Measurements from ENCODE around the gene ENTREP1.
"Not testable (repeated sequence)": the region's sequence is repeated elsewhere in the genome, so short reads cannot be mapped to it uniquely, and the experiment has no call there.

ENTREP1 gene

GRCh38 chr9:69397384-69398214, 72.6 kb downstream of the ENTREP1 start:
- in situ Hi-C loops (cut with HindIII; ENCODE audit: low sequenced_read_pairs): no loop called here

DNA sequence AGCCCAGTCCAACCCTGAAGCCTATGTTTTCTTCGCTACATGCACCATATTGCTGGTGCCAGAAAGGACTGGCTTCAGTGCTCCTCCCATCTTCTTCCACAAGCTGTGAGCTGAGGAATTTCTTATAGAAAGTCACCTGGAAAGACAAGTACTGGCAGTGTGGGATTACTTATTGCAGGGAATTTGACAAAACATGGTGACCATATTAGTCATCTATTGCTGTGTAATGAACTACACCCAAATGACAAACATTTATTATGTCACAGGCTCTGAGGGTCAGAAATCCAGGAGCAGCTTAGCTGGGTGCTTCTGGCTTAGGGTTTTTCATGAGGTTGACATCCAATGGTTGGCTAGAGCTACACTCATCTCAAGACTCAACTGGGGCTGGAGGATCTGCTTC, 75.5 kb downstream of the ENTREP1 start:
- in situ Hi-C loops (cut with HindIII; ENCODE audit: low sequenced_read_pairs): no loop called here

GRCh38 chr9:69409936-69410335, 84.9 kb downstream of the ENTREP1 start:
- in situ Hi-C loops (cut with HindIII; ENCODE audit: low sequenced_read_pairs): not testable (repeated sequence)

- in situ Hi-C loops (cut with HindIII; ENCODE audit: low sequenced_read_pairs): no loop called here
Observed at GRCh38 chr9:69411246-69411645, 86.2 kb downstream of the ENTREP1 start.

DNA sequence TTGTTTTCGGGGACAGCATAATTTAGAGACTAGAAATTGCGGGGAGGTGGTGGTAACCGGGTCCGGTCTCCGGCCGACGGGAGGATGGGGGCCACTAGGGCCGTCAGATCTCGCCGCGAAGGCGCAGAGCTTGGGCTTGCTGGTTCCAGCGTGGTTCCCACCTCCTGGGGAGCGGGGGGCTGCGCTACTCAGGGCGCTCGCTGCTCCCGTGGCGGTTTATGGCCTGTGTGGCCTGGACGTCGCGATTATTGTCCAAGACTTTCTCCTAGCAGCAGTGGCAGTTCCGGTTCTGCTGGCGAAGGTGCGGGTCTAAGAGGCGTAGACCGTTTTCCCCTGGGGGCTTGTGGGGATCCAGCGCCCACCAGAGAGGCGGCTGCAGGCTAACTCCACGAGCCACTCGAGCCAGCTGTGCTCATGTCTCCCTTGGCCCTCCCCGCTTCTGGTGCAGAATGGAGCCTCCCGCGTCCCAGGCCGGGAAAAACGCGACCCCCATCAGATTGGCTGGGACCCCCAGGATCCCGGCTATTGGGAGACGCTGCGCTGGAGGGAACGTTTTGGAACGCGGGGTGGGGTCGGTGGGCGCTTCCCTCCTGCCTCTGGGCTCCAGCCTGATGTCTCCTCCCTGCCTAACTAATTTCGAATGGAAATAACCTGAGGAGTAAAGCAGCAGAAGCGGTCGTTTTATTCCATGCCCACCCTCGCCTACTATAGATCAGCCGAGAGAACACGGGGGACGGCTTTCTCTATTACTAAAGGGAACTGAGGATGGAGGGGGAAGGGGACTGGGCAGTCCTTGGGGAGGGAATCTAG, 87.1 kb downstream of the ENTREP1 start:
- in situ Hi-C loops (cut with HindIII; ENCODE audit: low sequenced_read_pairs): no loop called here

DNA sequence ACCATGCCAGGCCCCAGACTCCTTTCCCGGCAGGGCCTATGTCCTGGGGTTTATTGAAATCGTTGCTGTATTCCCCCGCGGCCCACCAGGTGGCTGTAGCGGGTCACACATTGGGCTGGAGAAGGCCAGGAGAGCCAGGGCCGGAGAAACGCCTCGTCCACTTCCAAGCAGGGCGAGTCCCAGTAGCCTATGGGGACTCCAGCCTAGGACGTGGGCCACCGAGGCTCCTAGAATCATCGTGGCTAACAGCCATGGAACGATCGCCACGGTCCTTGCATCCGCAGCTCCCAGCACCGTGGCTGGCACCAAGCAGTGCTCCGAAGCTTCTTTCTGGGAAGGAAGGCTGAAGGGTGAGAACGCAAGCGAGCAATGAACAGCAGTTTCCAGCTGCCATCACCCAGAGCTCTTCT, 87.7 kb downstream of the ENTREP1 start:
- in situ Hi-C loops (cut with HindIII; ENCODE audit: low sequenced_read_pairs): no loop called here

DNA sequence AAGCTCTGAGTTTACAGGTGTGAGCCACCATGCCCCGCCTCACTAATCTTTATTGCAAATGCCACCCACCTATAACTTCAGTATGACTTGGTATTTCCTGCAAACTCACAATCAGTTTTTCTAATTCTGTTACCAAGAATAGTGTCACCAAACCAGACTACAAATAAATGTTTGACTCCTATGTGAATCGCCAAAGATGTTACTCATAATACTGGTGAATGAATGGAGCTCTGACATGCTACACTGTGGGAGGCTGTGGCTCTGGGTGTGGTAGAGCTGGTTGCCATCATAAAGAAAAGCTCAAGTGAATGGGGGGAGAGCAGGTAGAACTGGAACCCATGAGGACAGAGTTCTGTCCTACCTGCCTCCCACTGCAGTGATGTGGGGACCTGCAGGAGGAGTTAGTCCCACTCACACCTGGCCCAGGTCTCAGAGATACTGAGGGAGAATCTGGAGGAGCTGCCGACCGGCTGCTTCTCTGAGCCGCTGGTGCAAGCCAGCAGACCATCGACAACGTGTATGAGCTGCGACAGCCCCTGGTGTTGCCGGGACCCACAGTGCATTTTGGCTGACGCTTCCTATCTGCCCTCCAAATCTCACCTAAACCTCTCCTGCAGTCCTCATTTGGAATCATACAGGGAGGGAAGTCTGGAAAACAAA, 95.7 kb downstream of the ENTREP1 start:
- in situ Hi-C loops (cut with HindIII; ENCODE audit: low sequenced_read_pairs): loop anchor here (5.0 to 10.0 kb wide), 2 partner anchors 147 to 494 kb away; no protein-coding TSS in a partner anchor

GRCh38 chr9:69421908-69422801, 97.1 kb downstream of the ENTREP1 start:
- in situ Hi-C loops (cut with HindIII; ENCODE audit: low sequenced_read_pairs): loop anchor here (5.0 to 10.0 kb wide), 2 partner anchors 145 to 493 kb away; no protein-coding TSS in a partner anchor

- in situ Hi-C loops (cut with HindIII; ENCODE audit: low sequenced_read_pairs): loop anchor here (10.0 kb wide), 1 partner anchor 490 kb away; no protein-coding TSS in a partner anchor
Observed at GRCh38 chr9:69425136-69425801, 100.3 kb downstream of the ENTREP1 start.

GRCh38 chr9:69427286-69427685, 102.3 kb downstream of the ENTREP1 start:
- in situ Hi-C loops (cut with HindIII; ENCODE audit: low sequenced_read_pairs): loop anchor here (10.0 kb wide), 1 partner anchor 488 kb away; no protein-coding TSS in a partner anchor

DNA sequence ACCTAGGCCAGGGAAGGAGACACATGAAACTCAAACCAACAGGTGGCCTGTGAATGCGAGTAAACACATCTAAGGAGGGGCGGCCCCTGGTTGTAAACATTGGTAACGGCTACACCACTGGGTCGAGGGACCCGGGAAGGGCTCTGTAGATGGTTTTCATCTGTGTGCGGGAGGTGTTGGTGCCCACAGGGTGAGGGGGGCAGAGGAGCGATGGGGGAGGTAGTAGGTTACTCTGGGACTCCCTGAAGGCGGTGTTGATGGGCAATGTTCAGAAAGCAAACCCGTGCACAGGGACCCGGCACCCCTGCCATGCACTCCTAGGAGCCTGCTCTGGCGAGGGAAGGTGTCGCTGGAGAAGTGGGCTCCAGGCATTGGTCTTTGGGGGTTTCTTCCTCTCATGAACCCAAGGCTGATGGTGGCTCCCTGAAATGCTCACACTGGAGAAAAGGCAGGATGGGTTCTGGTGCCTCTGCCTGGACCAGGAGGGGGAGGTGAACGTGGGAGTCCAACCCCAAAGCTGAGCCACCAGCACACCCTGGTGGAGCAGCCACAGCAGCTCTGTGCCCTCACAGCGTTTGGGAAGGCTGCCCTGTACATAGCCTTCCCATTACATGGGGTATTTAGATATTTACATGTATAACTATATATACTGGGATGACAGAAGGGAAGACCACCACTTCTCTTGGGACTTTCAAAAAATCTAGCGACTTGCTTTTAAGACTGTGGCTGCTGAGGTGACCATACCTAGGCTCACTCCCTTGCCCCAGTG, 103.2 kb downstream of the ENTREP1 start:
- in situ Hi-C loops (cut with HindIII; ENCODE audit: low sequenced_read_pairs): loop anchor here (10.0 kb wide), 1 partner anchor 487 kb away; no protein-coding TSS in a partner anchor

GRCh38 chr9:69429281-69429680, 104.3 kb downstream of the ENTREP1 start:
- in situ Hi-C loops (cut with HindIII; ENCODE audit: low sequenced_read_pairs): loop anchor here (10.0 kb wide), 1 partner anchor 486 kb away; no protein-coding TSS in a partner anchor

DNA sequence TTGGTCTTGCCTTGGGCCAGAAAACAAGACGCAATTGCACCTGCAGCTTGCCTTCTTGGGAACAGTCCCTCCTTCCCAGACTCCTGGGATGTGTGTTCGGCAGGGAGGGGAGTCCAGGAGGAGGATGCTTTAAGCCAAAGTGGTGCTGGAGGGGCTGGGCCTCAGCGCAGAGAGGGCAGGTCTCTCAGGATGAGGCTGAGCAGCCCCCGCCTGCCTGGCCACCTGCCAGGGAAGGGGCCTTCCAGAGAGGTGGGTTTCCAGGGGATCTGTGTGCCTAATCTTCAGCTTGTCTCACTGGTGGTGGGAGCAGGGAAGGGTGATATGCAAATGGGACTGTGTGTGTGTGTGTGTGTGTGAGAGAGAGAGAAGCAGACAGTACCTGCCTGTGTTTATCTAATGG, 105.2 kb downstream of the ENTREP1 start:
- in situ Hi-C loops (cut with HindIII; ENCODE audit: low sequenced_read_pairs): no loop called here

DNA sequence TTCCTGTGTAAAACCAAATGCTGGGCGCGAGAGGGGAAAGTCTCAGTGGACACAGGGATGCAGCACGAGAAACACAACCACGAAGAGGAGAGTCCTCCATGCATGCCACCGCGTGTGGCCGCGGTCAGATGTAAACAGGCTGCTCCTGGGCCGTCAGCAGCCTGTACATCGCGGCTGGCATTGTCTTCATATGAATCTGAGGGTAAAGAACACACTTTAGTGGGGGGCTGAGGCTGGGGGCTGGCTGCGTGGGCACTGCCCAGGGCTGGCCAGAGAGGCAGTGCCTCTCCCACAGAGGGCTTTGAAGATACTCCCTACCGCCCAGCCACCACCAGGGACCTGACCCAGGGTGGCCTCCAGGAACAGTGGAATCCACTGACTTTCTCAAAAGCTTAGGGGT, 106.2 kb downstream of the ENTREP1 start:
- in situ Hi-C loops (cut with HindIII; ENCODE audit: low sequenced_read_pairs): no loop called here

- in situ Hi-C loops (cut with HindIII; ENCODE audit: low sequenced_read_pairs): no loop called here
Observed at GRCh38 chr9:69431777-69432176, 106.8 kb downstream of the ENTREP1 start.

DNA sequence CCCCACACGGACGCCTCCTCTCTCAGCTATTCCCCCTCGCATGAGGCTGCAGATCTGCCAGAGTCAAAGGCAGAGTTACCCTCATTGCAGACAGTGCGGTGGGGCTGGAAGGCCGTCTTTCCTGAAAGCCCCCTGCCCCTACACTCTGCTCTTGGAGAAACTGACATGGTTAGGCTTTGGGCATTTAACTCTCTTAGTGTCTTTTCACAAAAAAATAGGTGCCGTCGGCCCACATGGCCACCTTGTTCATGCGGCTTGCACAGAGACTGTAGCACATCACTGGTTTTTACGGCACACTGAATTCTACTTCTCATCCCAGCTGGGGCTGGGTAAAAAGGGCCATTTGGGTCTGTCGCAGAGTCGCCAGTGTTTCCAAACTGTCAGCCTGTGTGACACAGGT, 107.6 kb downstream of the ENTREP1 start:
- in situ Hi-C loops (cut with HindIII; ENCODE audit: low sequenced_read_pairs): no loop called here

- in situ Hi-C loops (cut with HindIII; ENCODE audit: low sequenced_read_pairs): no loop called here
Observed at GRCh38 chr9:69433392-69433791, 108.4 kb downstream of the ENTREP1 start.

DNA sequence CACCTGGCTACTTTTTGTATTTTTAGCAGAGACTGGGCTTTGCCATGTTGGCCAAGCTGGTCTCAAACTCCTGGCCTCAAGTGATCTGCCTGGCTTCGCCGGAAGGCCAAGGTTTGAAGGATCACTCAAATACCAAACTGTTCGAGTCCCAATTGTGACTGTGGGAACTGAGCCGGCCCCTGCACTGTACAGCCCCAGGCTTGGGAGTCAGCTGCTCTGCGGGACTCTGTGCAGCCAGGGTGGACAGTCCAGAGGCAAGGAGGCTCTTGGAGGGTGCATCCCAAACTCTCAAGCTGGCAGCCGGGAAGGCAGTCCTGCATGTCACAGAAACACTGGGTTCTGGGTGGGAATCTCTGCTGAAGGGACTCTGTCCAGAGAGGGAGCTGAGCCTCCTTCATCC, 109.0 kb downstream of the ENTREP1 start:
- in situ Hi-C loops (cut with HindIII; ENCODE audit: low sequenced_read_pairs): no loop called here

- in situ Hi-C loops (cut with HindIII; ENCODE audit: low sequenced_read_pairs): not testable (repeated sequence)
Observed at GRCh38 chr9:69439654-69440053, 114.6 kb downstream of the ENTREP1 start.
